Hypothalamus (tissue), 51 donors: ENCODE measurements around the gene FAM20C.
"Not testable (repeated sequence)": the region's sequence is repeated elsewhere in the genome, so short reads cannot be mapped to it uniquely, and the experiment has no call there.

ENCODE experiments used
- DNase-seq, 51 donors: peaks; one replicate each; lab custom pipeline; 2025; lab: John Stamatoyannopoulos, UW

Gene FAM20C

DNA sequence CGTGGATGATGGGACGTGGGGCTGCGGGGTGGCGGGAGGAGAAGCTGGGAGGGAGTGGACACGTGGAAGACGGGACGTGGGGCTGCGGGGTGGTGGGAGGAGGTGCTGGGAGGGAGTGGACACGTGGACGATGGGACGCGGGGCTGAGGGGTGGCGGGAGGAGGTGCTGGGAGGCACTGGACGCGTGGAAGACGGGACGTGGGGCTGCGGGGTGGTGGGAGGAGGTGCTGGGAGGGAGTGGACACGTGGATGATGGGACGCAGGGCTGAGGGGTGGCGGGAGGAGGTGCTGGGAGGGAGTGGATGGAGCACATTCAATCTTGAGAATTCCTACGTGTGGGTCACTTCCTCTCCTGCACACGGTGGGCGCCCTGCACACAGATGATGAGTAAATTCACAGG, 104.8 kb downstream of the FAM20C start:
- DNase-seq: not testable (repeated sequence)

DNA sequence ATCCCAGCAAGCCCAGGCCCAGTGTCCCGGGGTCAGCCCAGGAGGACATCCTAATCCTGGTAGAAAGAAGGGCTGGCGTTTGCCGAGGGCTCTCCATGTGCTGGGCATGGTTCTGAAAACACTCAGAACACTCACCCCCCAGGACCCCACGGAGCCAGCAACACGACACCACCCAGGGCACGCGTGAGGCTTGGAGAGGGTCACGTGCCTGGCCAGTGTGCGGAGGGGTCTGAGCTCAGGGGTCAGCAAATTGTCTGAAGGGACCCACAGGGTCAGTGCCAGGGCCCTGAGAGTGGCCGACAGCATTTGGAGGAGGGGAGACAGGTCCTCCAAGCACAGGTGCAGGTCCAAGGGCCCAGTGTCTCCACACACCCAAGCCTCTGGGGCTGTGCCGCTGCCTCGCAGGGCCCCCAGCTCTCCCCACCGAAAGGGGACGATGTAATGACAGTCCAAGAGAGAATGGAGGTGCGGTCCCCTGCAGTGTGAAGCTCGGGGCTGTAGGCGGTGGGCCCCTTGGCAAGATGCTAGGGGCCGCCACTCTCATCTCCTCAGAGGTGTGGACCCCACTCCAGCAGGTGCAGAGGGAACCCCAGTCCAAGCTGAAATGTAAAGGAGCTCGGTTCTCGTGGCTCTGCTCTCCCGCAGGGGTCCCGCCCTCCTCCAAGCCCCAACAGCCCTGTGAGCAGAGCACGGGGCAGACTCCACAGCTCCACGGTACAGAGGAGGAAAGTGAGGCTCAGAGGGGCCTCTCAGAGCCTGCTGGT, 105.4 kb downstream of the FAM20C start:
- DNase-seq: no peak

DNA sequence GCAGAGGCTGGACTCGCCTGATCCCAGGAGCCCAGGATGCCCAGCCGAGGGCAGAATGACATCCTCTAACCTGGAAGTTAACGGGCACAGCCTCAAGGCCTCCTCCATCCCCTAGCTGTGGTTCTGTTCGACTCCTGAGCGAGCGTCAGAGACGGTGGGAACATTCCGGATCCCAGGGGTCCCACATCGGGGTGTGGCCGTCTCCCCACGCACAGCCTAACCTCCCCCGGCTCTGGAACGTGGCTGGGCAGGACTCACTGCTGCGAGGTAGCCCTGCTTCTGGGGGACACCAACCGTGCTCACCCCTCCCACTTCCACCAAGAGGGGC, 106.0 kb downstream of the FAM20C start:
- DNase-seq: no peak

DNA sequence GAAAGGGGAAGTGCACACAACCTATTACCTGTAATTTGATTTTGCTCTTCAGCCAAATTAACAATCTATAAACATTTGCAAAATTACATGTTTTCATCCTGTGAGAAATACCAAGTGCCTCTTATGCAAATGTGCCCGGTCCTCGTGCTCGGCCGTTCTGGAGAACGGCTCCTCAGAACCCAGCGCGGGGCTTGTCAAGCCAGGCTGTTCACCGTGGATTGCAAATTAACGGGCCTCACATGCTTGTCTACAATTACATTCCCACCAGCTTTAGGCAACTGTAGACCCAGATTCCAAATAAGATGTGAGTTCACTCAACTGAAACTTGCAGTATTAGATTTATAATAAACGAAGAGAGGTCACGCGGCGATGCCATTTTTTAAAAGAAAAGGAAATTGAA, 106.4 kb downstream of the FAM20C start:
- DNase-seq: no peak

DNA sequence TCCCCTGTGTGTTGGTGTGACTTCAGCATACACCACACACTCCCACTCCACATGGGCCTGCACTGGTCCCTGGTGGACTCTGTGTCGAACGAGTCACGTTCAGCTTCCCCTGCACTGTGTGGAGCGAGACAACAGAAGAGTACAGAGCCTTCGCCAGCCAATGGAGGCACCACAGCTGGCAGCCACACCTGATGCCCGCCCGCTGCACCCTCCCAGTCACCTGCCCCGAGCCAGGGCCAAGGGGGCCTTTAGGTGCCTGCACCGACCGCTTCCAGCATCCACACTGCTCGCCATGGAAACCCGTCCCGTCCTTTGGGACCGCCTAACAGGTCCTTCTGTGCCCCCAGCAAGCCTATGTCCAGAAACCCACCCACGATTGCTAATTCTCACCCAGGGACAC, 106.8 kb downstream of the FAM20C start:
- DNase-seq: no peak

DNA sequence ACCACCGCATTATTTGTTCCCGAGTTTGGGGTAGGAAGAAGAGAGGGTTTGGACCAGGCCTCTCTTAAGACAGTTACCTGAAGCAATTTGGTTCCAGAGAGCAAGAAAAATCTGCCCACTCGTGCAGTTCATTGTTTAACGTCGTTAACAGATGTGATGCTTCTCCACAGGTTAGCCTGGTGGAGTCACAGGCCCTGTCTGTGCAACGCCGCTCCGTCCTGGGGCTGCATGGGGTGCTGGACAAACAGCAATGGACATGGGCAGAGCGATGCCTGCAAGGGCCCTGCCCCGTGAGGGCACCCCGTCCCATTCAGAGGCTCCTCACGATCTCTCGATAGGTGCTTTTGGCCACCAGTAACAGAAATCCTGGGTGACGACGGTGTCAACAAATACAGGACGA, 107.3 kb downstream of the FAM20C start:
- no peak for DNase-seq

DNA sequence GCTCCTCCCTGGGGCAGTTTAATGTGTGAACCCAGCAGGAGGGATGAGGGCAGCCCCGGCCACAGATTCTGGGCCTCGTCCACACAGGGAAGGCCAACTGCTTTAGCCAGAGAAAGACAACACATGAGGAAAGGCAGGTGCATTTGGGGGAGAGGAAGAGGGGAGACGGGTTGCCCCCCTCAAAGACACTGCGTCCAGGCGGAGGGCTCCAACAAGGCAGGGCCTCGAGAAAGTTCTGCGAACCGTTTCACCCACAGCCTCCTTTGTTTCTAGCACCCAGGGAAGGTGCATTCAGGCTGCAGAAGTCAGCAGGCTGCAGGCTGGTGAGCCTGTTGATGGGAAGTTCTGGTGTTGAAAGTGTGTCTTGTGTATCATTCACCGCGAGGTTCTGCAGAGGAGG, 107.7 kb downstream of the FAM20C start:
- DNase-seq: no peak

DNA sequence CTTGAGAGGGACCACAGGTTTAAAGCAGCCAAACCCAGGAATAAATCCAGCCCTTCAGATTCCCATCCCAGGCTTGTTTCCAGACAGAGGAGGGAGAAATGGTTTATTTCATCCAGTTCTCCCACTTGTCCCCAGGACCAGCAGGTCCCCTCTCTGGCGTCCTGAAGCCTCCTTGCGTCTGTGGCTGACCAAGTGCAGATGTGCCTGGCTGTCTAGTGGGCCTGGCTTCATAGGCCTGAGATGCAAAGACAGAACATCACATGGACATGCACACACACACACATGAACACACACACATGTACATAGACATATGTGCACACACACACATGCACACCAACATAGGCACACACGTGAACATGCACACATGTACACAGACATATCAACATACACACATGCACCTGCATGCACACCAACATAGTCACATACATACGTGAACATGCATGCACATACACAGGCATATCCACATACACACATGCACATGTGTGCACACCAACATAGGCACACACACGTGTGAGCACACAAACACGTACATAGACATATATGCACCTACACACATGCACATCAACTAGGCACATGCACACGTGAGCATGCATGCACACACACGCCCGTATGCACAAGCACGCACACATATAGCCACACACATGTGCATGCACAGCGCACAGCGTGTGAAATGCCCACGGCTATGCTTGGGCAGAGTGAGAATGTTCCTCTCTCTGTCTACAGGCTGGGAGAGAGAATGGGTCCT, 108.3 kb downstream of the FAM20C start:
- no peak for DNase-seq

DNA sequence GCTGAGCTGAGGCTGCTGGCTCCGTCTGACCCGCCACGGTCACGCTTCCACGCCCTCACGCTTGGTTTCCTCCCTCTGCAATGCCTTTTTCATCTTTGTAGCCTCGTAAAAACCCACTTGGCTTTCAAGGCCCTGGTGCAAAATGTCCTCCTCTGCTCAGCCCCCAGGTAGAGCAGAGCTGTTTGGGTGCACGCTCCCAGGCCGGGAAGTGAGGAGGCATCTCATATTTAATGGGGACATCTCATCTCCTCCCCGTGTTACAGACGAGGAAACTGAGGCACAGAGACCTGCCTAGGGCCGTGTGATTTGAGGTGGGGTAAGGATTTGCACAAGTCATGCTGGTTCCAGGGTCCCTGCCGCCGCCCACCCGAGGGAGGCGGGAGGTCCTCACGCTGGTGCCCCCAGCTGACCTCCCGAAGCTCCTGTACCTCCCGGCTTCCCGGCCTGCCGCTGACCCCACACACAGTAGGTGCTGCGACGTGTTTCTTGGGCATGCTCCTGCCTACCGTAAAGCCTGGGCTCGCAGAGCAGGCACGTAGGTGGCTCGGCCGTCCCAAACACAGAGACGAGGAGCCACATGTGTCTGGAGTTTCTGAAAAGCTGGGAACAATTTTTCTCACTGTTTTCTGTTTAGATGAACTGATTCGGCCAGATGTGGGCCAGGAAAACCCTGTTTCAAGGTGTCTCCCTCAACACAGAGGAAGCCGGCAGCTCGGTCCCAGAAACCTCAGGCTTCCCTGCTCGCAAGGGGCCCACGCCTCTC, 109.1 kb downstream of the FAM20C start:
- no peak for DNase-seq

DNA sequence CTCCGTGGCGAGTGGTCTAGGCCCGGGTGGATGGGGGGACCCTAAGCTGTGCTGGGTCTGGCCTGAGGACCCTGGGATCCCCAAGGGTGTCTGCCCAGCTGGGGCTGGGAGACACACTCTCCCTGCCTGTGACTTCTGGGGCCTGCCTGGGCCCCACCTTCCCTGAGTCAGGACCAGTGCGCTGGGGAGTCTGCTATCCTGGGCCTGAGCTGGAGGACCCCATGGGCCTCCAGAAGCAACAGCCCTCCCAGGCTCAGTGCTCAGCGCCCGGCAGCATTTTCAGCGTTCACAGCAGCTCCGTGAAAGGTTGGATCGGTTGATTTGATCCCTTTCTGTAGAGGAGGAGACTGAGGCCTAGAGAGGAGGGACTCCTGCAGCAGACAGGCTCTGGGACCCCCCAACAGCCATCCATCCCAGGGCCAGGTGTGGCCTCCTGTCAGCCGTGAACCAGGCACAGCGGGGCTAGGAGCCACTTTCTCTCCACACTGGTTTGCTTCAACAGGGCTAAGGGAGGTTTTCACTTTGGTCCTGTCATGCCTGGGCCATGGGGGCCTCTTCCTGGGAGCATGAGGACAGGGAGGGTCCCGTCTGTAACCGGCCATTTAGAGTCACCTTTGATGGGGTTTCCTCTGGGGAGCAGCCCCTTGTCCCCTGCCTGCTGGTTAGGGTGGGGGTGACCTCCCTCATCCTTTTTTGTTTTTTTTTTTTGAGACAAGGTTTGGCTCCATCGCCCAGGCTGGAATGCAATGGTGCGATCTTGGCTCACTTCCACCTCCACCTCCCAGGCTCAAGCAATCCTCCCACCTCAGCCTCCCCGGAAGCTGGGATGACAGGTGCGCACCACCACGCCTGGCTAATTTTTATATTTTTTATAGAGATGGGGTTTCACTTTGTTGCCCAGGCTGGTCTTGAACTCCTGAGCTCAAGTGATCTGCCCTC, 110.0 kb downstream of the FAM20C start:
- no peak for DNase-seq

DNA sequence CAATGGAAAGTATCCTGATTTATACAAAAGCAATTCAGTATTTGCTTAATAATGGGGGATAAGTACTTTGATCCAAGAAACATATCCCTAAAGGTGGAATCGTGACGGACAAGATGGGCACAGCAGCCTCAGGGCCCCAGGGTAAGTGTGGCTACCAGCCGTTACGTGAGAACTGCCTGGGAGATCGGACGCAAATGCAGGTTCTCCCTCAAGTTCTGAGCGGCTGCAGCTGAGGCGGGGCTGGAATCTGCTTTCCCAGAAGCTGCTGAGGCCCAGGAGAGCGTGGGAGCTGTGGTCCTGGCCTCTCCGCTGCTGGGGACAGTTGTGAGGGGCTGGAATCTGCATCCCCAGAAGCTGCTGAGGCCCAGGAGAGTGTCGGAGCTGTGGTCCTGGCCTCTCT, 111.1 kb downstream of the FAM20C start:
- no peak for DNase-seq

DNA sequence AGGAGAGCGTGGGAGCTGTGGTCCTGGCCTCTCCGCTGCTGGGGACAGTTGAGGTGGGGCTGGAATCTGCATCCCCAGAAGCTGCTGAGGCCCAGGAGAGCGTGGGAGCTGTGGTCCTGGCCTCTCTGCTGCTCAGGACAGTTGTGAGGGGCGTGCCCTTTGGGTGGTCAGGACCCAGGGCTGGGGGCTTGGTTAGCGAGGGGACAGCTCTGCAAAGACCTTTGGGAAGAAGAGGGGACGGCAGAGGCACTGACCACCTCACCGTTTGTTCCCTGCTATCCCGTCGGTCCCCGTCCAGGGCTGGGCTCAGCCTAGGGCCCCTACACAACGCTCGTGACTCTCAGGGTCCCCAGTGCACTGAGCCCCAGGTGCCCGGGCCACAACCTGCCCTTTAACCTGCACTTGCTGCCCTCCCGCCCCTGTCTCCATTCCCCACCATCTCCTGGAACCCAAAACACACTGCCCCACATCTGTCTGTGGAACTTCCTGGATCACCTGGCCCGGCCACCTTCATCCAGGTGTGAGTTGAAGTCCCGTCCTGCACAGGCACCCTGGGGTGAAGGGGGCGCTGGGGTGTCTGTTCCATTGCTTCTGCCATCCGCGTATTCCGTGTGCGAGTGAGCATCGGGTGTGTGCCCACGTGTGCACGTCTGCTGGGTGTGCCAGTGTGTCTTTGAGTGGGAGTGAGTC, 111.7 kb downstream of the FAM20C start:
- DNase-seq: no peak

DNA sequence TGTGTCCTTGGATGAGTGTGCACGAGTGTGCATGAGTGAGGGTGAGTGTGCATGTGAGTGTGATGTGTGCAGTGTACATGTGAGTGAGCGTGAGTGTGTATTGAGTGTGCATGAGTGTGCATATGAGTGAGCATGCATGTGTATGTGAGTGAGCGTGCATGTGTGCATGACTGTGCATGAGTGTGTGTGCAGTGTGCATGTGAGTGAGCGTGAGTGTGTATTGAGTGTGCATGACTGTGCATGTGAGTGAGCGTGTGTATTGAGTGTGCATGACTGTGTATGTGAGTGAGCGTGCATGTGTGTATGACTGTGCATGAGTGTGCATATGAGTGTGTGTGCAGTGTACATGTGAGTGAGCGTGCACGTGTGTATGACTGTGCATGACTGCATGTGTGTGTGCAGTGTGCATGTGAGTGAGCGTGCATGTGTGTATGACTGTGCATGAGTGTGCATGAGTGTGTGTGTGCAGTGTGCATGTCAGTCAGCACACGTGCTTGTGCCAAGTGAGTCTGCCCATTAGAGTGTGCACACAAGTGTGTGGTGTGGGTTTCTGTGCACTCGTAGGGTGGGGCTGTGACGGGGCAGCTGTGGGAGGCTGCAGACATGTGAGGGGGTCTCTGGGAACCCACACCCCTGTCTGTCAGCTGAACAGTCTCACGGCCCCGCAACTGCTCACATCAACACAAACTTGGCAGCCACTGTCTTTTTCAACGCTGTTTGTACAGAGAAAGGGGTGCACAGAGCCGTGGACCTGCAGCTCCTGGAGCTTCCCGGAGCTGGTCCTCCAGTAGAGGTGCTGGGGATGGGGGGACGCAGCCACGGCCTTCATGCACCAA, 112.4 kb downstream of the FAM20C start:
- no peak for DNase-seq

DNA sequence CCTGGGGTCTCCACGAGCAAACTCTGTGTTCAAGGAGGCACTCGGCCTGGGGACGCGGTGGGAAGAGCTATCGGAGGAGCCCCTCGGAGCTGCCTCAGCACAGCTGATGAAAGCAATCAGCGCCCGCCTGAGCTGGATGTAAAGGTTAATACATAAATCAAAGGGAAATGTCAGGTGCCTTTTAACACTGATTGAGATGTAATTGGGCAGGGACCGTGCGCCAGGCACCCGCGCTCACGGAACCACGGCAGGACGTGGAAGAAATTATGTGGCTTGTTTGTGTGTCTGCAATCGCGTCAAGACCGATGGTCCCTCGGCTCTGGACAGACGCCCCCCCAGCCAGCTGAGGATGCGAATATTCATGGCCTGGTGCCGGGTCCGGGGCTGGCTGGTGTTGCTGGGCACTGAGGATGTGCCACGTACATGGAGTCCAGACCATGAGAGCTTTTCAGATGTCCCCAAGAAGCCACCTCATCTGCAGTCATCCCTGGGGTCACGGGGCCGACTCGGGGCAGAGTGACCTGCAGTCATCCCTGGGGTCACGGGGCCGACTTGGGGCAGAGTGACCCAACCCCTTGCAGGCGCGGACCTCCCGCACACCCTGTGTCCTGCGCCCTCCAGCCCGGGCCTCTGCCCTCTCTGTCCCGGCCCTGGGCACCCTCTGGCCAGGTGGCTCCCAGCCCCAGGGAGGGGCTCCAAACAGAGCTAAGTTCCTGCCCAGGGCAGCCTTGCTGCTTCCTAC, 113.2 kb downstream of the FAM20C start:
- DNase-seq: no peak

DNA sequence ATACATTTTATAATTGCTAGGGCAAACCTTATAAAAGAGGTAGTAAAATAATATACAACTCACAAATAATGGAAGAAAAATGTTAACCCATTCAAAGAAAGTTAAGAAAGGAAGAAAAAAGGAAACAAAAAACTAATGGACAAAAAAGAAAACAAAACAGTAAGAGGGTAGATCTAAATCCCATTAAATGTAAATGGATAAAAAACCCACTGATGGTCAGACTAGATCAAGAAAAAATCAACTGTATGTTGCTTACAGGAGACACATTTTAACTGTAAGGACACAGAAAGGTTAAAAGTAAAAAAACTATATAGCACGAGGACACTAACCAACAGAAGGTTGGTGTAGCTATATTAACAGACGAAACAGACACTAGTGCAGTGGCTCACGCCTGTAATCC, 115.6 kb downstream of the FAM20C start:
- no peak for DNase-seq

DNA sequence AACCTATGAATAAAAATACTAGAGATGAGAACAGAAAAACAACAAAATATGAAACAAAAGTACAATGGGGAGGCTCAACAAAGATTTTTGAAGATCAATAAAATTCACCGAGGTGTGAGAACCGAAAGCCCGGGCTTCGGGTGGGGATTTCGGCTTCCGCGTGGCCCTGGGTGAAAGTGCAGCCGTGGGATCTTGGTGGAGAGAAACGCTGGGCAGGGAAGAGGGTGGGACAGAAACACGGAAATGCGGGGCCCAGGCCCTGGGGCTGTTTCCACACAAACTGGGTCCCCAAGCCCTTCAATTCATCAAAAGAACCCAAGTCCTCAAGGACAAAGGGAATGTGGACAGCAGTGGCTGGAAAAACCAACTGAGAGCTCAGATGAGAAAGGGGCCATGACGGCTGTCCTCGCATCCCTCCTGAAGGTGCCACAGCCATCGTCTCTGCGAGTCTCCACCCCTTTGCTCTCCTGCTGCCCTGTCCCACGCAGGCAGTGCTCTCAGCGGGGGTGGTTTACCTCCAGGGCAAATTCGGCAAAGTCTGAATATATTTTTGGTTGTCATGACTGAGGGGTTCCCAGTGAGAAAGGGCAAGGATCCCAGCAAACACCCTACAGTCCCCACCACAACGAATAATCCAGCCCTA, 117.3 kb downstream of the FAM20C start:
- DNase-seq: no peak
